Measurements from ENCODE around the gene NOTCH2. TPM values are rescaled to one million over a fixed set of nuclear protein-coding genes. Genes with fewer than 3 reads are reported as not detected.
A peak's percentile ranks its signal among the peaks of the same experiment; 100 is the strongest.

The NOTCH2 gene
- total and polyA plus RNA-seq, 2 experiments from 2014 or later: 8.5 to 56.6 TPM

DNA sequence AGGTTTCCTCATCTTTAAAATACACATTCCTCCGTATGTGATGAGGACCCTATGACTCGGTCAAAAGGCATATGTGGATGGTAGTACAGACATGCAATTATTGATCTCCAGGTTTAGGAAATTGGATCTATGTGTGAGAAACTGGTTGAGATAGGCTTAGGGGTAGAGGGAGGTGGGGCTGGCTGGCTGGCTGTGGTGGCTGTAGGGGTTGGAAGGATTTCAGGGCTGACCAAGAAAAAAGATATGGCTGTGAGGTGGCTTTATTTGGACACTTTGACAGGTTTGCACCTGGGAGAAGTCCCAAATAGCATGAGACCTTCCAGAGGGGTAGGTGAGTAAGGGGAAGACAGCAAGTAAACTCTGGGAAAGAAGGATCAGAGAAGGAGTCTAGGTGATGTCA is 133.5 kb downstream of the NOTCH2 start:
- Mint-ChIP-seq H3K27ac (peak overlapping the region; percentile 4; the same call in 1 of the 2 replicates), H3K4me3 (no peak overlapping the region), H3K4me1 (peaks cover 14% of the 10 kb centered on the region), H3K36me3 (ENCODE audit: low read depth) (peaks cover 25% of the 10 kb centered on the region), H3K27me3 (ENCODE audit: insufficient read depth, low read depth, poor library complexity) (no peaks in the 10 kb centered on the region), H3K9me3 (no peaks in the 10 kb centered on the region)
- TF ChIP-seq, protein P1, sequence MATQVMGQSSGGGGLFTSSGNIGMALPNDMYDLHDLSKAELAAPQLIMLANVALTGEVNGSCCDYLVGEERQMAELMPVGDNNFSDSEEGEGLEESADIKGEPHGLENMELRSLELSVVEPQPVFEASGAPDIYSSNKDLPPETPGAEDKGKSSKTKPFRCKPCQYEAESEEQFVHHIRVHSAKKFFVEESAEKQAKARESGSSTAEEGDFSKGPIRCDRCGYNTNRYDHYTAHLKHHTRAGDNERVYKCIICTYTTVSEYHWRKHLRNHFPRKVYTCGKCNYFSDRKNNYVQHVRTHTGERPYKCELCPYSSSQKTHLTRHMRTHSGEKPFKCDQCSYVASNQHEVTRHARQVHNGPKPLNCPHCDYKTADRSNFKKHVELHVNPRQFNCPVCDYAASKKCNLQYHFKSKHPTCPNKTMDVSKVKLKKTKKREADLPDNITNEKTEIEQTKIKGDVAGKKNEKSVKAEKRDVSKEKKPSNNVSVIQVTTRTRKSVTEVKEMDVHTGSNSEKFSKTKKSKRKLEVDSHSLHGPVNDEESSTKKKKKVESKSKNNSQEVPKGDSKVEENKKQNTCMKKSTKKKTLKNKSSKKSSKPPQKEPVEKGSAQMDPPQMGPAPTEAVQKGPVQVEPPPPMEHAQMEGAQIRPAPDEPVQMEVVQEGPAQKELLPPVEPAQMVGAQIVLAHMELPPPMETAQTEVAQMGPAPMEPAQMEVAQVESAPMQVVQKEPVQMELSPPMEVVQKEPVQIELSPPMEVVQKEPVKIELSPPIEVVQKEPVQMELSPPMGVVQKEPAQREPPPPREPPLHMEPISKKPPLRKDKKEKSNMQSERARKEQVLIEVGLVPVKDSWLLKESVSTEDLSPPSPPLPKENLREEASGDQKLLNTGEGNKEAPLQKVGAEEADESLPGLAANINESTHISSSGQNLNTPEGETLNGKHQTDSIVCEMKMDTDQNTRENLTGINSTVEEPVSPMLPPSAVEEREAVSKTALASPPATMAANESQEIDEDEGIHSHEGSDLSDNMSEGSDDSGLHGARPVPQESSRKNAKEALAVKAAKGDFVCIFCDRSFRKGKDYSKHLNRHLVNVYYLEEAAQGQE (IDR thresholded peaks at IDR 0.05; ENCODE audit: unreplicated experiment): no peak
- TF ChIP-seq, protein P2, sequence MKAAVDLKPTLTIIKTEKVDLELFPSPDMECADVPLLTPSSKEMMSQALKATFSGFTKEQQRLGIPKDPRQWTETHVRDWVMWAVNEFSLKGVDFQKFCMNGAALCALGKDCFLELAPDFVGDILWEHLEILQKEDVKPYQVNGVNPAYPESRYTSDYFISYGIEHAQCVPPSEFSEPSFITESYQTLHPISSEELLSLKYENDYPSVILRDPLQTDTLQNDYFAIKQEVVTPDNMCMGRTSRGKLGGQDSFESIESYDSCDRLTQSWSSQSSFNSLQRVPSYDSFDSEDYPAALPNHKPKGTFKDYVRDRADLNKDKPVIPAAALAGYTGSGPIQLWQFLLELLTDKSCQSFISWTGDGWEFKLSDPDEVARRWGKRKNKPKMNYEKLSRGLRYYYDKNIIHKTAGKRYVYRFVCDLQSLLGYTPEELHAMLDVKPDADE (IDR thresholded peaks at IDR 0.05): no peak
- TF ChIP-seq ZNF114 (CRISPR knock-in tag; IDR thresholded peaks at IDR 0.05): no peak
- no peak for TF ChIP-seq STAT1 (IDR thresholded peaks at IDR 0.05; ENCODE audit: unreplicated experiment)
- no peak for TF ChIP-seq POLR2AphosphoS5 (IDR thresholded peaks at IDR 0.05; ENCODE audit: low read depth)
- TF ChIP-seq ZNF331 (CRISPR knock-in tag; IDR thresholded peaks at IDR 0.05; ENCODE audit: low read depth): no peak
- no peak for TF ChIP-seq EZH2phosphoT487 (IDR thresholded peaks at IDR 0.05; ENCODE audit: unreplicated experiment)
- no peak for DNase-seq (ENCODE audit: low spot score)
- Histone ChIP-seq H2AFZ (no peak overlapping the region), H4K20me1 (replicated peaks; ENCODE audit: insufficient read depth) (no peaks in the 10 kb centered on the region), H3K79me2 (replicated peaks; ENCODE audit: insufficient read depth) (no peaks in the 10 kb centered on the region), H3K27me3 (ENCODE audit: insufficient read depth) (no peaks in the 10 kb centered on the region), H3K4me2 (no peak overlapping the region), H3K27ac (ENCODE audit: low read depth) (no peak overlapping the region), H3K9me2 (ENCODE audit: insufficient read depth) (no peaks in the 10 kb centered on the region), H3K4me1 (ENCODE audit: insufficient read depth) (peaks cover 9% of the 10 kb centered on the region), H3K36me3 (ENCODE audit: insufficient read depth) (0 out of 2 replicates have a peak, but pooled peaks cover 3% of the 10 kb centered on the region), H3K4me3 (no peak overlapping the region), H3F3A (replicated peaks; ENCODE audit: low read depth) (no peaks in the 10 kb centered on the region)
- ATAC-seq: no peak

DNA sequence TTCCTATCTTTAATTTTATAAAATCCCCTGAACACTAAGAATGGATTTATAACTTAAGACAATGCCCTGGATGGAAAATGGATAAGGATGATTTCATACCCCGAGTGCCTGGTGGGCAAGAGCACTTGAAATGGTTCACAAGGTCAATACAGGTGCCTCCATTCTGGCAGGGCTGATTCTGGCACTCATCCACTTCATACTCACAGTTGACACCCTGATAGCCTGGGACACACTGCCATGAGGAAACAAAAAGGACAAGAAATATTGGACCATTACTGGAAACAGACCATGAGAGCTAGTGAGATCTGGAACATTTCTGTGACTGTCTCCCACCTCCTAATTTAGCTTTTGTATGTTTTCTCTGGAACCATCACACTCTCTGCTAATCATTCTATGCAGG is 134.1 kb downstream of the NOTCH2 start:
- Histone ChIP-seq H3K36me3 (ENCODE audit: insufficient read depth) (0 out of 2 replicates have a peak, but pooled peaks cover 3% of the 10 kb centered on the region), H3K27ac (ENCODE audit: low read depth) (no peak overlapping the region)
- DNase-seq (ENCODE audit: low spot score): no peak
- no peak for TF ChIP-seq ZNF114 (CRISPR knock-in tag; IDR thresholded peaks at IDR 0.05)
- TF ChIP-seq, protein P3, sequence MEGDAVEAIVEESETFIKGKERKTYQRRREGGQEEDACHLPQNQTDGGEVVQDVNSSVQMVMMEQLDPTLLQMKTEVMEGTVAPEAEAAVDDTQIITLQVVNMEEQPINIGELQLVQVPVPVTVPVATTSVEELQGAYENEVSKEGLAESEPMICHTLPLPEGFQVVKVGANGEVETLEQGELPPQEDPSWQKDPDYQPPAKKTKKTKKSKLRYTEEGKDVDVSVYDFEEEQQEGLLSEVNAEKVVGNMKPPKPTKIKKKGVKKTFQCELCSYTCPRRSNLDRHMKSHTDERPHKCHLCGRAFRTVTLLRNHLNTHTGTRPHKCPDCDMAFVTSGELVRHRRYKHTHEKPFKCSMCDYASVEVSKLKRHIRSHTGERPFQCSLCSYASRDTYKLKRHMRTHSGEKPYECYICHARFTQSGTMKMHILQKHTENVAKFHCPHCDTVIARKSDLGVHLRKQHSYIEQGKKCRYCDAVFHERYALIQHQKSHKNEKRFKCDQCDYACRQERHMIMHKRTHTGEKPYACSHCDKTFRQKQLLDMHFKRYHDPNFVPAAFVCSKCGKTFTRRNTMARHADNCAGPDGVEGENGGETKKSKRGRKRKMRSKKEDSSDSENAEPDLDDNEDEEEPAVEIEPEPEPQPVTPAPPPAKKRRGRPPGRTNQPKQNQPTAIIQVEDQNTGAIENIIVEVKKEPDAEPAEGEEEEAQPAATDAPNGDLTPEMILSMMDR (conservative IDR thresholded peaks at IDR 0.05; ENCODE audit: low read depth in 2 of 2): no peak
- TF ChIP-seq, protein P1 (IDR thresholded peaks at IDR 0.05; ENCODE audit: unreplicated experiment): no peak
- no peak for TF ChIP-seq ZNF331 (CRISPR knock-in tag; IDR thresholded peaks at IDR 0.05; ENCODE audit: low read depth)

More for the DNA sequence above, 134.1 kb downstream of the NOTCH2 start:
- H3K9me3 Mint-ChIP-seq: no peaks in the 10 kb centered on the region
- Histone ChIP-seq H2AFZ (no peak overlapping the region), H3K4me1 (ENCODE audit: insufficient read depth) (peaks cover 9% of the 10 kb centered on the region), H3F3A (replicated peaks; ENCODE audit: low read depth) (no peaks in the 10 kb centered on the region), H3K79me2 (replicated peaks; ENCODE audit: insufficient read depth) (no peaks in the 10 kb centered on the region), H4K20me1 (replicated peaks; ENCODE audit: insufficient read depth) (no peaks in the 10 kb centered on the region), H3K4me3 (no peak overlapping the region), H3K9me2 (ENCODE audit: insufficient read depth) (no peaks in the 10 kb centered on the region), H3K27me3 (ENCODE audit: insufficient read depth) (no peaks in the 10 kb centered on the region), H3K4me2 (no peak overlapping the region)
- H3K27ac Mint-ChIP-seq: no peak overlapping the region
- H3K36me3 Mint-ChIP-seq (ENCODE audit: low read depth): peaks cover 25% of the 10 kb centered on the region
- H3K27me3 Mint-ChIP-seq (ENCODE audit: insufficient read depth, low read depth, poor library complexity): no peaks in the 10 kb centered on the region
- no peak for ATAC-seq
- H3K4me1 Mint-ChIP-seq: peaks cover 14% of the 10 kb centered on the region
- H3K4me3 Mint-ChIP-seq: no peak overlapping the region

Data from GM23338 (cell line).